ENCODE results near the gene MSL3B.

- no peak for TF ChIP-seq DLX4 (CRISPR knock-in tag; IDR thresholded peaks at IDR 0.05)
- TF ChIP-seq JUN (IDR thresholded peaks at IDR 0.05; ENCODE audit: borderline replicate concordance, low read depth, low read length), result no peak
- no peak for TF ChIP-seq JUN (CRISPR knock-in tag; IDR thresholded peaks at IDR 0.05; ENCODE audit: borderline replicate concordance)
- TF ChIP-seq, protein P1, sequence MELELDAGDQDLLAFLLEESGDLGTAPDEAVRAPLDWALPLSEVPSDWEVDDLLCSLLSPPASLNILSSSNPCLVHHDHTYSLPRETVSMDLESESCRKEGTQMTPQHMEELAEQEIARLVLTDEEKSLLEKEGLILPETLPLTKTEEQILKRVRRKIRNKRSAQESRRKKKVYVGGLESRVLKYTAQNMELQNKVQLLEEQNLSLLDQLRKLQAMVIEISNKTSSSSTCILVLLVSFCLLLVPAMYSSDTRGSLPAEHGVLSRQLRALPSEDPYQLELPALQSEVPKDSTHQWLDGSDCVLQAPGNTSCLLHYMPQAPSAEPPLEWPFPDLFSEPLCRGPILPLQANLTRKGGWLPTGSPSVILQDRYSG (tag; conservative IDR thresholded peaks at IDR 0.05; ENCODE audit: low read depth), result no peak
- no peak for TF ChIP-seq POLR2A (conservative IDR thresholded peaks at IDR 0.05)
- TF ChIP-seq ILK (tag; IDR thresholded peaks at IDR 0.05; ENCODE audit: borderline replicate concordance, low read depth), result no peak
- TF ChIP-seq, protein P2, sequence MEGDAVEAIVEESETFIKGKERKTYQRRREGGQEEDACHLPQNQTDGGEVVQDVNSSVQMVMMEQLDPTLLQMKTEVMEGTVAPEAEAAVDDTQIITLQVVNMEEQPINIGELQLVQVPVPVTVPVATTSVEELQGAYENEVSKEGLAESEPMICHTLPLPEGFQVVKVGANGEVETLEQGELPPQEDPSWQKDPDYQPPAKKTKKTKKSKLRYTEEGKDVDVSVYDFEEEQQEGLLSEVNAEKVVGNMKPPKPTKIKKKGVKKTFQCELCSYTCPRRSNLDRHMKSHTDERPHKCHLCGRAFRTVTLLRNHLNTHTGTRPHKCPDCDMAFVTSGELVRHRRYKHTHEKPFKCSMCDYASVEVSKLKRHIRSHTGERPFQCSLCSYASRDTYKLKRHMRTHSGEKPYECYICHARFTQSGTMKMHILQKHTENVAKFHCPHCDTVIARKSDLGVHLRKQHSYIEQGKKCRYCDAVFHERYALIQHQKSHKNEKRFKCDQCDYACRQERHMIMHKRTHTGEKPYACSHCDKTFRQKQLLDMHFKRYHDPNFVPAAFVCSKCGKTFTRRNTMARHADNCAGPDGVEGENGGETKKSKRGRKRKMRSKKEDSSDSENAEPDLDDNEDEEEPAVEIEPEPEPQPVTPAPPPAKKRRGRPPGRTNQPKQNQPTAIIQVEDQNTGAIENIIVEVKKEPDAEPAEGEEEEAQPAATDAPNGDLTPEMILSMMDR (IDR thresholded peaks at IDR 0.05 in 2 of 3, conservative IDR thresholded peaks at IDR 0.05 in 1 of 3; ENCODE audit: insufficient read depth in 2 of 3, low read depth in 1 of 3, low read length in 3 of 3), result no peak
- no peak for TF ChIP-seq EP400 (IDR thresholded peaks at IDR 0.05)
- no peak for TF ChIP-seq JUNB (CRISPR knock-in tag; conservative IDR thresholded peaks at IDR 0.05)
Observed at GRCh38 chr2:233819884-233820773, 48.1 kb downstream of the MSL3B start.

All from K562 (cell line).